Neural progenitor cell (in vitro differentiated cells): Measurements from ENCODE around the gene REEP1. TPM values are rescaled to one million over a fixed set of nuclear protein-coding genes. Genes with fewer than 3 reads are reported as not detected.

Experiments used
- DNase-seq: peaks from one replicate; pipeline ENCODE4 v3.0.0-alpha.2; 2016; ENCODE audit warnings: low spot score
- H2AFZ ChIP-seq: fragments of 200-600 bp; sonication (generic); replicated peaks from 2 replicates; pipeline ENCODE4 v1.6.1; 2016; ENCODE audit warnings: antibody characterized with exemption
- H3F3A ChIP-seq: fragments of 200-600 bp; sonication (generic); 2 replicates; pipeline ENCODE4 v1.6.1; 2016; ENCODE audit warnings: antibody characterized with exemption, low read depth
- H3K27ac ChIP-seq: fragments of 200-600 bp; sonication (generic); 2 replicates; pipeline ENCODE4 v1.5.1; 2016; ENCODE audit warnings: mild to moderate bottlenecking
- H3K27me3 ChIP-seq: fragments of 200-600 bp; sonication (generic); 2 replicates; pipeline ENCODE4 v1.6.1; 2016; ENCODE audit warnings: mild to moderate bottlenecking, moderate library complexity
- H3K36me3 ChIP-seq: fragments of 200-600 bp; sonication (generic); 2 replicates; pipeline ENCODE4 v1.5.1; 2016
- H3K4me1 ChIP-seq: fragments of 200-600 bp; sonication (generic); 2 replicates; pipeline ENCODE4 v1.6.1; 2016; ENCODE audit warnings: mixed run types
- H3K4me2 ChIP-seq: fragments of 200-600 bp; sonication (generic); 2 replicates; pipeline ENCODE4 v1.6.1; 2016
- H3K4me3 ChIP-seq: fragments of 200-600 bp; sonication (generic); 2 replicates; pipeline ENCODE4 v1.5.1; 2016
- H3K79me2 ChIP-seq: fragments of 200-600 bp; sonication (generic); 2 replicates; pipeline ENCODE4 v1.6.1; 2016; ENCODE audit warnings: low read depth
- H3K9ac ChIP-seq: fragments of 200-600 bp; sonication (generic); 2 replicates; pipeline ENCODE4 v1.6.1; 2016
- H3K9me3 ChIP-seq: fragments of 200-600 bp; sonication (generic); 2 replicates; pipeline ENCODE4 v1.5.1; 2016; ENCODE audit warnings: low read depth
- H4K20me1 ChIP-seq: fragments of 200-600 bp; sonication (generic); 2 replicates; pipeline ENCODE4 v1.6.1; 2016; ENCODE audit warnings: low read depth
- H3K27ac Mint-ChIP-seq: 3 replicates; pipeline ENCODE4 v1.8.0; 2021; ENCODE audit warnings: mixed read lengths
- H3K27me3 Mint-ChIP-seq: 2 replicates; pipeline ENCODE4 v1.8.0; 2022; ENCODE audit warnings: low read depth, mild to moderate bottlenecking, inconsistent platforms, moderate library complexity, mixed read lengths; ENCODE audit not compliant: insufficient read depth
- H3K36me3 Mint-ChIP-seq: 3 replicates; pipeline ENCODE4 v1.8.0; 2021; ENCODE audit warnings: mixed read lengths
- H3K4me1 Mint-ChIP-seq: 3 replicates; pipeline ENCODE4 v1.8.0; 2021; ENCODE audit warnings: mixed read lengths
- H3K4me3 Mint-ChIP-seq: 3 replicates; pipeline ENCODE4 v1.8.0; 2021; ENCODE audit warnings: mild to moderate bottlenecking, moderate library complexity, mixed read lengths
- H3K9me3 Mint-ChIP-seq: 3 replicates; pipeline ENCODE4 v1.8.0; 2020; ENCODE audit warnings: mixed read lengths
- EZH2 ChIP-seq: fragments of 200-600 bp; sonication (generic); IDR thresholded peaks from 2 replicates; pipeline ENCODE4 v1.6.1; 2017; ENCODE audit warnings: antibody characterized with exemption, mild to moderate bottlenecking, moderate library complexity
- EZH2phosphoT487 ChIP-seq: fragments of 200-600 bp; sonication (generic); IDR thresholded peaks from 2 replicates; pipeline ENCODE4 v1.6.1; 2017; ENCODE audit warnings: antibody characterized with exemption
- total RNA-seq: library from RNA; depleted of rRNA; stranded (reverse); fragments of >200 nt; gene quantifications from 2 replicates; pipeline ENCODE4 v1.2.3, GENCODE V29; 2015; ENCODE audit warnings: low replicate concordance
- TF ChIP-seq, protein P1 (sequence below): fragments of 200-600 bp; sonication (generic); IDR thresholded peaks from 2 replicates; pipeline ENCODE4 v1.5.1; 2017; ENCODE audit warnings: antibody characterized with exemption, mild to moderate bottlenecking

The REEP1 gene
- total RNA-seq, 1 donor from 2014 or later: 0.88 TPM

DNA sequence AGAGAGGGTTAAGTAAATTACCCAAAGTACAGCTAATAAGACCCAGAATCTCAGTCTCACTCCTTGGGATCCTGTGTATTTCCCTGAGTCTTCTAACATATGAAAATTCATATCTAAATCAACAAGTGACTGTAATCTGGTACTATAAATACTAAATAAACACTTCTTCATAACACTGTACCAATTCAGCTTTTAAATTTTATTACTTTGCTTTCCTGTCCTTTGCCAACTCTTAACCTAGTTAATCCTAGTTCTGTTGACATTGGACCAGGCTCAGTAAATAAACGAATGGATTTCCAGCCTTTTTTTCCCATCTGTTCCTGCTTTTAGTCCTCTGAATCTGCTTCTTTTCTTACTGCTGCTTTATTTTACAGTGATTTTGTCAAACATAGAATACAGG is 124.4 kb downstream of the REEP1 start:
- no peaks in the 10 kb centered on the region for H3K9me3 Mint-ChIP-seq
- H3K4me1 Mint-ChIP-seq: peaks cover 2% of the 10 kb centered on the region
- Histone ChIP-seq H3F3A (no peaks in the 10 kb centered on the region), H3K27ac (no peak overlapping the region), H3K79me2 (no peaks in the 10 kb centered on the region), H3K4me3 (no peak overlapping the region), H3K36me3 (peaks cover 16% of the 10 kb centered on the region), H2AFZ (no peak overlapping the region), H3K9ac (no peak overlapping the region), H3K27me3 (no peaks in the 10 kb centered on the region), H3K4me2 (no peak overlapping the region), H4K20me1 (peaks cover 4% of the 10 kb centered on the region), H3K9me3 (no peaks in the 10 kb centered on the region), H3K4me1 (no peaks in the 10 kb centered on the region)
- H3K27ac Mint-ChIP-seq: no peak overlapping the region
- H3K4me3 Mint-ChIP-seq: no peak overlapping the region
- DNase-seq: no peak
- peaks cover 30% of the 10 kb centered on the region for H3K36me3 Mint-ChIP-seq
- no peaks in the 10 kb centered on the region for H3K27me3 Mint-ChIP-seq
- TF ChIP-seq EZH2phosphoT487 (no peak), EZH2 (no peak)
- TF ChIP-seq, protein P1, sequence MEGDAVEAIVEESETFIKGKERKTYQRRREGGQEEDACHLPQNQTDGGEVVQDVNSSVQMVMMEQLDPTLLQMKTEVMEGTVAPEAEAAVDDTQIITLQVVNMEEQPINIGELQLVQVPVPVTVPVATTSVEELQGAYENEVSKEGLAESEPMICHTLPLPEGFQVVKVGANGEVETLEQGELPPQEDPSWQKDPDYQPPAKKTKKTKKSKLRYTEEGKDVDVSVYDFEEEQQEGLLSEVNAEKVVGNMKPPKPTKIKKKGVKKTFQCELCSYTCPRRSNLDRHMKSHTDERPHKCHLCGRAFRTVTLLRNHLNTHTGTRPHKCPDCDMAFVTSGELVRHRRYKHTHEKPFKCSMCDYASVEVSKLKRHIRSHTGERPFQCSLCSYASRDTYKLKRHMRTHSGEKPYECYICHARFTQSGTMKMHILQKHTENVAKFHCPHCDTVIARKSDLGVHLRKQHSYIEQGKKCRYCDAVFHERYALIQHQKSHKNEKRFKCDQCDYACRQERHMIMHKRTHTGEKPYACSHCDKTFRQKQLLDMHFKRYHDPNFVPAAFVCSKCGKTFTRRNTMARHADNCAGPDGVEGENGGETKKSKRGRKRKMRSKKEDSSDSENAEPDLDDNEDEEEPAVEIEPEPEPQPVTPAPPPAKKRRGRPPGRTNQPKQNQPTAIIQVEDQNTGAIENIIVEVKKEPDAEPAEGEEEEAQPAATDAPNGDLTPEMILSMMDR: no peak

DNA sequence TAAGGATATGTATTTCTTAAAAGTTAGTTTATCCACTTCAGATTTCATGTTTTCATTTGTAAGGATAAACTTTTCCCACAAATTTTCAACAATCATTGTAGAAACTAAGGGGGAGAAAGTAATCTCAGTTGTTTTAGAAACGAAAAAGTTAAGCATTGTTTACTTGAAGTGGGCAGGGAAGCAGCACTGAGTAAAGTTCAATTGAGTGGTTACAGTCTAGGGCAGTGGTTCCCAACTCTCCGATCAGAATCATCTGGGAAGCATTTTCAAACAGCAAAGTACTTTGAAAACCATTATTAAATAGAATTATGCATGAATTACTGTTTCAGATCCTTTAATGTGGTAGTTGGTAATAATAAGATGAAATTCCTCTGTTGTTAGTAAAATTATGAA is 125.6 kb downstream of the REEP1 start:
- H3F3A ChIP-seq: no peaks in the 10 kb centered on the region
- H3K79me2 ChIP-seq: no peaks in the 10 kb centered on the region
- no peaks in the 10 kb centered on the region for H3K4me1 ChIP-seq
- Mint-ChIP-seq H3K9me3 (no peaks in the 10 kb centered on the region), H3K4me3 (no peak overlapping the region), H3K4me1 (no peaks in the 10 kb centered on the region), H3K27ac (no peak overlapping the region), H3K36me3 (peaks cover 33% of the 10 kb centered on the region), H3K27me3 (no peaks in the 10 kb centered on the region)
- H3K4me3 ChIP-seq: no peak overlapping the region
- H4K20me1 ChIP-seq: peaks cover 4% of the 10 kb centered on the region
- peaks cover 16% of the 10 kb centered on the region for H3K36me3 ChIP-seq
- H3K27me3 ChIP-seq: no peaks in the 10 kb centered on the region
- H3K9ac ChIP-seq: no peak overlapping the region
- no peak overlapping the region for H2AFZ ChIP-seq
- TF ChIP-seq EZH2phosphoT487: no peak
- TF ChIP-seq EZH2: no peak
- TF ChIP-seq, protein P1: no peak
- no peak for DNase-seq
- no peaks in the 10 kb centered on the region for H3K9me3 ChIP-seq
- H3K4me2 ChIP-seq: no peak overlapping the region
- H3K27ac ChIP-seq: no peak overlapping the region

DNA sequence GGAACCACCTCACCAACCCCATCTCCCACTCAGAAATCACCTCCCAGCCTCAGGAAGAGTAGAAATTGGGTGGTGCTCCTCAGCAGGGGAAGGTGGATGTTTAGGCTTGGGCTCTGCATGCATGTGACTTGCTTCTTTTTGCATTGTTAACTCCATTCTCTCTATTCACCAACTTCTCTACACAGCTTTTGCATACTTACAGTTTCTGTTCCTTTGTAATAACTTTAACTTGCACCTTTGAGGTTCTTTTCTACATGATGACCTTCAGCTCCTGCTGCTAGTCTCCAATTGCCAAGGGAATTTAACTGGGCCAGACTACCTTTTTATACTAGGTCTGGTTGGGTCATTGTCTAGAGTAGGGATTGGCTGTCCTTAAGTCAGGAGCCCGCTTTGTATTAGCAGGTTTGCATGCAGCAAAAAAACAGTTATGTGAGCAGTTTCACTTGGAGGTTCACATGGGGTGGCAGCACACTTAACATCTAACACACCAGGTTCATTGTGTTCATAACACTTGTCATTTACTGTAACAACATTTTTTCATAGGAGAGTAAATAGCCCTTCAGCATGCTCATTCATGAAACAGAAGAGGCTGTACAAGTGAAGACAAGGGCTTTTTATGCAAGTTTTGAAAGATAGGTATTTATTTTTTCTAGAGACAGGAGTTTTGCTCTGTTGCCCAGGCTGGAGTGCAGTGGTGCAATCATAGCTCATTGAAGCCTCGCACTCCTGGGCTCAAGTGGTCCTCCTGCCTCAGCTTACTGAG is 126.2 kb downstream of the REEP1 start:
- H3K36me3 Mint-ChIP-seq: peaks cover 36% of the 10 kb centered on the region
- H3F3A ChIP-seq: no peaks in the 10 kb centered on the region
- peaks cover 16% of the 10 kb centered on the region for H3K36me3 ChIP-seq
- no peak overlapping the region for H3K4me3 ChIP-seq
- H3K4me1 ChIP-seq: no peaks in the 10 kb centered on the region
- no peak overlapping the region for H3K4me2 ChIP-seq
- H3K9me3 ChIP-seq: no peaks in the 10 kb centered on the region
- no peaks in the 10 kb centered on the region for H3K27me3 Mint-ChIP-seq
- DNase-seq: no peak
- TF ChIP-seq, protein P1: no peak
- TF ChIP-seq EZH2 (no peak), EZH2phosphoT487 (no peak)
- no peak overlapping the region for H3K27ac Mint-ChIP-seq
- H3K27ac ChIP-seq: no peak overlapping the region
- H4K20me1 ChIP-seq: peaks cover 4% of the 10 kb centered on the region
- no peaks in the 10 kb centered on the region for H3K27me3 ChIP-seq
- H3K79me2 ChIP-seq: no peaks in the 10 kb centered on the region
- H2AFZ ChIP-seq: no peak overlapping the region
- no peaks in the 10 kb centered on the region for H3K9me3 Mint-ChIP-seq
- H3K4me3 Mint-ChIP-seq: no peak overlapping the region
- no peak overlapping the region for H3K9ac ChIP-seq
- no peaks in the 10 kb centered on the region for H3K4me1 Mint-ChIP-seq
